Ectodermal cell (in vitro differentiated cells): Measurements from ENCODE around the gene ALG12.

ENCODE experiments used
- H3K27ac ChIP-seq: 2 replicates; pipeline ENCODE4 v1.7.0; 2013; ENCODE audit warnings: mild to moderate bottlenecking, low read depth, low read length; ENCODE audit not compliant: insufficient read depth, poor library complexity, severe bottlenecking
- H3K27me3 ChIP-seq: 2 replicates; pipeline ENCODE4 v1.7.0; 2013; ENCODE audit warnings: mild to moderate bottlenecking, low read length; ENCODE audit not compliant: insufficient read depth, control insufficient read depth, poor library complexity, severe bottlenecking
- H3K36me3 ChIP-seq: one replicate; pipeline ENCODE4 v1.7.0; 2013; ENCODE audit warnings: low read length; ENCODE audit not compliant: control insufficient read depth, insufficient read depth
- H3K4me1 ChIP-seq: one replicate; pipeline ENCODE4 v1.7.0; 2013; ENCODE audit warnings: low read length; ENCODE audit not compliant: control insufficient read depth, insufficient read depth
- H3K4me3 ChIP-seq: 2 replicates; pipeline ENCODE4 v1.7.0; 2013; ENCODE audit warnings: low read depth, low read length, control low read depth; ENCODE audit not compliant: insufficient read depth
- H3K9me3 ChIP-seq: 2 replicates; pipeline ENCODE4 v1.7.0; 2013; ENCODE audit warnings: mild to moderate bottlenecking, low read length, moderate library complexity; ENCODE audit not compliant: control insufficient read depth
- WGBS, 2 experiments: methylation state at CpG; one replicate each; pipeline ENCODE4 v1.1.7; 2013; ENCODE audit warnings: missing lambda C conversion rate in 2 of 2; 5-methylcytosine and 5-hydroxymethylcytosine counted together

The ALG12 gene

GRCh38 chr22:49962751-49963646 lies 44.8 kb upstream of the ALG12 start:
- Histone ChIP-seq H3K4me3 (peak overlapping the region; percentile 78), H3K27me3 (peaks cover 9% of the 10 kb centered on the region), H3K27ac (no peak overlapping the region), H3K36me3 (peaks cover 16% of the 10 kb centered on the region), H3K4me1 (peaks cover 24% of the 10 kb centered on the region), H3K9me3 (no peaks in the 10 kb centered on the region)
- WGBS, 2 experiments = 89 to 90% methylated on average over 63 of the region's 63 CpGs

- peaks cover 9% of the 10 kb centered on the region for H3K27me3 ChIP-seq
- peaks cover 17% of the 10 kb centered on the region for H3K4me1 ChIP-seq
- peaks cover 16% of the 10 kb centered on the region for H3K36me3 ChIP-seq
- no peaks in the 10 kb centered on the region for H3K9me3 ChIP-seq
- 9% methylated on average over 66 to 67 of the region's 70 CpGs for WGBS, 2 experiments
- peak overlapping the region; percentile 78 for H3K4me3 ChIP-seq
- H3K27ac ChIP-seq = no peak overlapping the region
These were observed 43.9 kb upstream of the ALG12 start for GRCh38 chr22:49962012-49962750.

- 2% methylated on average over 49 of the region's 49 CpGs for WGBS, 2 experiments
- Histone ChIP-seq H3K36me3 (peaks cover 16% of the 10 kb centered on the region), H3K4me1 (peaks cover 11% of the 10 kb centered on the region), H3K27ac (no peak overlapping the region), H3K9me3 (no peaks in the 10 kb centered on the region), H3K4me3 (peak overlapping the region; percentile 78), H3K27me3 (peaks cover 9% of the 10 kb centered on the region)
These were observed 43.4 kb upstream of the ALG12 start for GRCh38 chr22:49961601-49962011.

GRCh38 chr22:49961005-49961600 lies 42.9 kb upstream of the ALG12 start:
- peaks cover 7% of the 10 kb centered on the region for H3K4me1 ChIP-seq
- WGBS, 2 experiments = 1% methylated on average over 84 of the region's 84 CpGs
- H3K27ac ChIP-seq = no peak overlapping the region
- peaks cover 9% of the 10 kb centered on the region for H3K27me3 ChIP-seq
- H3K36me3 ChIP-seq = peaks cover 16% of the 10 kb centered on the region
- peak overlapping the region; percentile 78 for H3K4me3 ChIP-seq
- no peaks in the 10 kb centered on the region for H3K9me3 ChIP-seq

- WGBS, 2 experiments = 0 to 1% methylated on average over 137 of the region's 137 CpGs
- peaks cover 16% of the 10 kb centered on the region for H3K36me3 ChIP-seq
- H3K9me3 ChIP-seq = no peaks in the 10 kb centered on the region
- peaks cover 7% of the 10 kb centered on the region for H3K4me1 ChIP-seq
- H3K27ac ChIP-seq = peak within 1 kb of the TSS; percentile 81
- H3K27me3 ChIP-seq = peaks cover 9% of the 10 kb centered on the region
- peak within 1 kb of the TSS; percentile 78 for H3K4me3 ChIP-seq
These were observed 42.1 kb upstream of the ALG12 start, which contains the start of gene PIM3 for GRCh38 chr22:49960159-49961004. Gene PIM3 (plus strand): TSS chr22:49960772. CDS start chr22:49960948, 176 bp downstream.

- peaks cover 9% of the 10 kb centered on the region for H3K27me3 ChIP-seq
- peaks cover 16% of the 10 kb centered on the region for H3K36me3 ChIP-seq
- WGBS, 2 experiments = 21% methylated on average over 21 of the region's 21 CpGs
- peak overlapping the region; percentile 78 for H3K4me3 ChIP-seq
- peaks cover 7% of the 10 kb centered on the region for H3K4me1 ChIP-seq
- no peaks in the 10 kb centered on the region for H3K9me3 ChIP-seq
- no peak overlapping the region for H3K27ac ChIP-seq
These were observed 41.5 kb upstream of the ALG12 start for GRCh38 chr22:49959782-49960158.

GRCh38 chr22:49958931-49959781 lies 40.9 kb upstream of the ALG12 start:
- 86 to 88% methylated on average over 29 of the region's 29 CpGs for WGBS, 2 experiments
- Histone ChIP-seq H3K27ac (no peak overlapping the region), H3K4me1 (peaks cover 7% of the 10 kb centered on the region), H3K9me3 (no peaks in the 10 kb centered on the region), H3K36me3 (peaks cover 16% of the 10 kb centered on the region), H3K4me3 (no peak overlapping the region), H3K27me3 (peaks cover 9% of the 10 kb centered on the region)

GRCh38 chr22:49958366-49958921 lies 40.2 kb upstream of the ALG12 start:
- no peaks in the 10 kb centered on the region for H3K9me3 ChIP-seq
- no peak overlapping the region for H3K27ac ChIP-seq
- peaks cover 7% of the 10 kb centered on the region for H3K4me1 ChIP-seq
- WGBS, 2 experiments = 90 to 92% methylated on average over 16 of the region's 16 CpGs
- peaks cover 9% of the 10 kb centered on the region for H3K27me3 ChIP-seq
- no peak overlapping the region for H3K4me3 ChIP-seq
- peaks cover 9% of the 10 kb centered on the region for H3K36me3 ChIP-seq
